ENCODE results near the gene ATXN1.
"Not testable (repeated sequence)": the region's sequence is repeated elsewhere in the genome, so short reads cannot be mapped to it uniquely, and the experiment has no call there.

- not testable (repeated sequence) for TF ChIP-seq CTCF (IDR thresholded peaks at IDR 0.05; ENCODE audit: low read depth, low read length); EZH2phosphoT487 (IDR thresholded peaks at IDR 0.05; ENCODE audit: low read depth)
Measured at GRCh38 chr6:16706491-16706890, 54.8 kb downstream of the ATXN1 start.
